ENCODE measurements around the gene FCF1. TPM values are rescaled to one million over a fixed set of nuclear protein-coding genes. Genes with fewer than 3 reads are reported as not detected.

The FCF1 gene
- total and polyA plus RNA-seq, 9 donors, result 19.8 to 60.8 (median 43.1) TPM

GRCh38 chr14:74685056-74685455 lies 27.9 kb upstream of the FCF1 start:
- whole genome bisulfite sequencing, 3 donors, result 80 to 86% (median 86%) methylated on average over 2 of the region's 2 CpGs
- Histone ChIP-seq H3K9me3 (no peaks in the 10 kb centered on the region), H3K4me3 (no peak overlapping the region), H3K36me3 (no peaks in the 10 kb centered on the region), H3K27me3 (no peaks in the 10 kb centered on the region), H3K27ac (no peak overlapping the region), H3K4me1 (ENCODE audit: insufficient read depth) (peaks cover 7% of the 10 kb centered on the region)
- intact Hi-C loops (cut with DNase I), result no loop called here
- TF ChIP-seq POLR2A (IDR thresholded peaks at IDR 0.05) (no peak), EP300 (IDR thresholded peaks at IDR 0.05) (no peak)
- TF ChIP-seq, protein P1, sequence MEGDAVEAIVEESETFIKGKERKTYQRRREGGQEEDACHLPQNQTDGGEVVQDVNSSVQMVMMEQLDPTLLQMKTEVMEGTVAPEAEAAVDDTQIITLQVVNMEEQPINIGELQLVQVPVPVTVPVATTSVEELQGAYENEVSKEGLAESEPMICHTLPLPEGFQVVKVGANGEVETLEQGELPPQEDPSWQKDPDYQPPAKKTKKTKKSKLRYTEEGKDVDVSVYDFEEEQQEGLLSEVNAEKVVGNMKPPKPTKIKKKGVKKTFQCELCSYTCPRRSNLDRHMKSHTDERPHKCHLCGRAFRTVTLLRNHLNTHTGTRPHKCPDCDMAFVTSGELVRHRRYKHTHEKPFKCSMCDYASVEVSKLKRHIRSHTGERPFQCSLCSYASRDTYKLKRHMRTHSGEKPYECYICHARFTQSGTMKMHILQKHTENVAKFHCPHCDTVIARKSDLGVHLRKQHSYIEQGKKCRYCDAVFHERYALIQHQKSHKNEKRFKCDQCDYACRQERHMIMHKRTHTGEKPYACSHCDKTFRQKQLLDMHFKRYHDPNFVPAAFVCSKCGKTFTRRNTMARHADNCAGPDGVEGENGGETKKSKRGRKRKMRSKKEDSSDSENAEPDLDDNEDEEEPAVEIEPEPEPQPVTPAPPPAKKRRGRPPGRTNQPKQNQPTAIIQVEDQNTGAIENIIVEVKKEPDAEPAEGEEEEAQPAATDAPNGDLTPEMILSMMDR (IDR thresholded peaks at IDR 0.05), result no peak
- DNase-seq, result no peak

- Histone ChIP-seq H3K4me3 (no peak overlapping the region), H3K27ac (no peak overlapping the region), H3K9me3 (no peaks in the 10 kb centered on the region), H3K27me3 (no peaks in the 10 kb centered on the region), H3K4me1 (ENCODE audit: insufficient read depth) (peaks cover 10% of the 10 kb centered on the region), H3K36me3 (no peaks in the 10 kb centered on the region)
- 81 to 88% (median 83%) methylated on average over 3 of the region's 3 CpGs for WGBS, 3 donors
- TF ChIP-seq, protein P1 (IDR thresholded peaks at IDR 0.05), result no peak
- TF ChIP-seq POLR2A (IDR thresholded peaks at IDR 0.05) (no peak), EP300 (IDR thresholded peaks at IDR 0.05) (no peak)
- DNase-seq, result no peak
- intact Hi-C loops (cut with DNase I), result no loop called here
Measured at GRCh38 chr14:74685921-74686678, 26.8 kb upstream of the FCF1 start.

DNA sequence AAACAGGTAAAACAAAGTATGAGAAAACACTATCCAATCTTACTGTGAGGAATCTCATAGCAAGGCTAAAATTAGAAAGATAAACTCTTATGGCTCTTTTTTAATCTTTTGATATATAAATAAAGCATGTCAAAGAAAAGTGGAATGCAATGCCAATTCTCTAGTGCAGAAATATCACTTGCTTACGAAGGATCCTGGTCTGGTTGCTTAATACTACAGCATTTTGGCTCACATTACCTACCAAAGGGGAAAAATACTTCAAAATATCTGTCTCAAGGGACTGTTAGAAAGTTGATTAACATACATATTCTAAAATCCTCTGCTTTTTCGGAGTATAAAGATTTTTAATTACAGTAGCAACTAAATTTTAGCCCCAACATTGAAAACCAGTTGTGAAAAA lies 21.5 kb upstream of the FCF1 start:
- TF ChIP-seq POLR2A (IDR thresholded peaks at IDR 0.05), result no peak
- TF ChIP-seq EP300 (IDR thresholded peaks at IDR 0.05), result no peak
- TF ChIP-seq, protein P1 (IDR thresholded peaks at IDR 0.05), result no peak
- Histone ChIP-seq H3K27ac (peak overlapping the region in 1 of 2 donors; percentile 72), H3K9me3 (no peaks in the 10 kb centered on the region), H3K4me3 (no peak overlapping the region), H3K27me3 (no peaks in the 10 kb centered on the region), H3K4me1 (ENCODE audit: insufficient read depth) (peaks cover 15% of the 10 kb centered on the region), H3K36me3 (no peaks in the 10 kb centered on the region)
- no peak for DNase-seq
- 15 to 22% (median 21%) methylated on average over 2 of the region's 2 CpGs for WGBS, 3 donors
- intact Hi-C loops (cut with DNase I), result no loop called here

DNA sequence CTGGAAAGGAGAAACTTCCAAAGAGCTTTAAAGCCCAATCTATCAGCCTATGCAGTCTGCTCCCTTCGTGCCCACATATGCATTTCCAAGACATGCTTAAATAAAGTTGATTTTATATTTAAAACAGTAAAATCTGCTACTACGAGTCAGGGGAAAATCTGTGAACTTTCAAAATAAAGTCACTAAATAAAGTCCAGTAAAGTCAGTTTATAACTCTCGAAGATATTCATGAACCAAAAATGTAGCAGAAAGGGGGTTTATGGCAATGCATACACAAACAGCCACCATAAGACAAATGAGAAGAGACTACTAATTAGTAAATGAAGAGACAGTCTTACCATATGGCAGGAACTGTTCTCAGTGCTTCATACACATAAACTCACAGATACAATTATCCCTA lies 19.8 kb upstream of the FCF1 start:
- TF ChIP-seq POLR2A (IDR thresholded peaks at IDR 0.05), result no peak
- TF ChIP-seq, protein P1 (IDR thresholded peaks at IDR 0.05), result no peak
- TF ChIP-seq EP300 (IDR thresholded peaks at IDR 0.05), result no peak
- H3K4me1 ChIP-seq (ENCODE audit: insufficient read depth), result peaks cover 15% of the 10 kb centered on the region
- peak overlapping the region in 1 of 2 donors; percentile 72 for H3K27ac ChIP-seq
- intact Hi-C loops (cut with DNase I), result no loop called here
- no peak for DNase-seq
- no peaks in the 10 kb centered on the region for H3K27me3 ChIP-seq
- H3K36me3 ChIP-seq, result no peaks in the 10 kb centered on the region
- WGBS, 3 donors, result 89 to 91% (median 91%) methylated on average over 3 of the region's 3 CpGs
- no peak overlapping the region for H3K4me3 ChIP-seq
- H3K9me3 ChIP-seq, result no peaks in the 10 kb centered on the region
